SK-N-SH treated with all-trans-retinoic acid at 6 μM for 48 hours (cell line): ENCODE results near the gene NME7.

Source experiments
- ATAC-seq: fragments of 200-7000 bp; cut with Tn5 transposase; 3 replicates; pipeline ENCODE4 v1.9.1; 2020; ENCODE audit warnings: mild to moderate bottlenecking, moderate library complexity
- ARNTL ChIP-seq: fragments of 450-650 bp; formaldehyde crosslinking; IDR thresholded peaks from 2 replicates; pipeline ENCODE4 v1.5.0; 2020; ENCODE audit warnings: low read depth, mild to moderate bottlenecking, moderate library complexity, borderline replicate concordance
- BACH2 ChIP-seq: fragments of 250-450 bp; sonication (Bioruptor Pico); IDR thresholded peaks from 2 replicates; pipeline ENCODE4 v1.9.0; 2021; ENCODE audit warnings: mild to moderate bottlenecking, borderline replicate concordance
- CREB5 ChIP-seq: fragments of 250-450 bp; sonication (Bioruptor Pico); IDR thresholded peaks from 2 replicates; pipeline ENCODE4 v1.5.1; 2020; ENCODE audit warnings: low read depth, mild to moderate bottlenecking, moderate library complexity
- CSDC2 ChIP-seq: fragments of 250-450 bp; sonication (Bioruptor Pico); IDR thresholded peaks from 2 replicates; pipeline ENCODE4 v1.5.0; 2020; ENCODE audit warnings: mild to moderate bottlenecking, moderate library complexity
- CSRNP3 ChIP-seq: fragments of 250-450 bp; sonication (Bioruptor Pico); IDR thresholded peaks from 2 replicates; pipeline ENCODE4 v1.5.1; 2021; ENCODE audit warnings: mild to moderate bottlenecking, moderate library complexity
- GLIS3 ChIP-seq: fragments of 250-450 bp; sonication (Bioruptor Pico); IDR thresholded peaks from 2 replicates; pipeline ENCODE4 v1.5.0; 2020; ENCODE audit warnings: mild to moderate bottlenecking, moderate library complexity
- ISL1 ChIP-seq: fragments of 250-450 bp; sonication (Bioruptor Pico); IDR thresholded peaks from 2 replicates; pipeline ENCODE4 v2.1.2; 2022; ENCODE audit warnings: mild to moderate bottlenecking, moderate library complexity
- OSR1 ChIP-seq: fragments of 250-450 bp; sonication (Bioruptor Pico); IDR thresholded peaks from 2 replicates; pipeline ENCODE4 v1.8.0; 2022; ENCODE audit warnings: moderate library complexity, mild to moderate bottlenecking, inconsistent platforms
- PPARA ChIP-seq: fragments of 250-450 bp; sonication (Bioruptor Pico); IDR thresholded peaks from 2 replicates; pipeline ENCODE4 v1.5.0; 2020; ENCODE audit warnings: mild to moderate bottlenecking, borderline replicate concordance
- SNAI2 ChIP-seq: fragments of 250-450 bp; sonication (Bioruptor Pico); IDR thresholded peaks from 2 replicates; pipeline ENCODE4 v1.5.0; 2020; ENCODE audit warnings: mild to moderate bottlenecking, moderate library complexity
- TCF4 ChIP-seq: fragments of 250-450 bp; sonication (Bioruptor Pico); IDR thresholded peaks from 2 replicates; pipeline ENCODE4 v1.8.0; 2021; ENCODE audit warnings: mild to moderate bottlenecking, moderate library complexity, borderline replicate concordance
- TOX ChIP-seq: fragments of 250-450 bp; sonication (Bioruptor Pico); IDR thresholded peaks from 2 replicates; pipeline ENCODE4 v1.8.0; 2021; ENCODE audit warnings: mild to moderate bottlenecking, moderate library complexity, borderline replicate concordance
- TSHZ2 ChIP-seq: fragments of 250-450 bp; sonication (Bioruptor Pico); IDR thresholded peaks from 2 replicates; pipeline ENCODE4 v1.5.0; 2020; ENCODE audit warnings: mild to moderate bottlenecking, moderate library complexity
- ZC3H10 ChIP-seq: fragments of 250-450 bp; sonication (Bioruptor Pico); IDR thresholded peaks from 2 replicates; pipeline ENCODE4 v1.5.1; 2021; ENCODE audit warnings: mild to moderate bottlenecking, moderate library complexity
- ZFP30 ChIP-seq: fragments of 450-650 bp; formaldehyde crosslinking; IDR thresholded peaks from 2 replicates; pipeline ENCODE4 v1.5.0; 2022; ENCODE audit warnings: mild to moderate bottlenecking, moderate library complexity
- ZNF70 ChIP-seq: fragments of 450-650 bp; formaldehyde crosslinking; IDR thresholded peaks from 2 replicates; pipeline ENCODE4 v1.5.0; 2020; ENCODE audit warnings: mild to moderate bottlenecking, moderate library complexity
- ZNF8 ChIP-seq: fragments of 450-650 bp; formaldehyde crosslinking; IDR thresholded peaks from 2 replicates; pipeline ENCODE4 v1.5.0; 2020; ENCODE audit warnings: mild to moderate bottlenecking, moderate library complexity

The NME7 gene

GRCh38 chr1:169100651-169101088 lies 266.9 kb downstream of the NME7 start:
- ATAC-seq: no peak
- no peak for TF ChIP-seq CREB5 (CRISPR knock-in tag)
- TF ChIP-seq ZNF8 (CRISPR knock-in tag): no peak
- TF ChIP-seq BACH2 (CRISPR knock-in tag): no peak
- TF ChIP-seq OSR1 (CRISPR knock-in tag): no peak
- no peak for TF ChIP-seq ZC3H10 (CRISPR knock-in tag)
- TF ChIP-seq, all 23 proteins: peak for 0

GRCh38 chr1:169100208-169100607 lies 267.4 kb downstream of the NME7 start:
- TF ChIP-seq ARNTL (no peak), TSHZ2 (CRISPR knock-in tag) (no peak), SNAI2 (CRISPR knock-in tag) (no peak), PPARA (CRISPR knock-in tag) (no peak), ZFP30 (CRISPR knock-in tag) (no peak), ZNF8 (CRISPR knock-in tag) (no peak), ISL1 (CRISPR knock-in tag) (no peak), ZC3H10 (CRISPR knock-in tag) (no peak), TOX (no peak), BACH2 (CRISPR knock-in tag) (no peak), OSR1 (CRISPR knock-in tag) (no peak), GLIS3 (no peak), ZNF70 (CRISPR knock-in tag) (no peak), CSRNP3 (CRISPR knock-in tag) (no peak), TCF4 (CRISPR knock-in tag) (no peak)
- TF ChIP-seq, all 23 proteins: peak for 0
- ATAC-seq: no peak

- no peak for TF ChIP-seq CREB5 (CRISPR knock-in tag)
- TF ChIP-seq ZNF70 (CRISPR knock-in tag): no peak
- no peak for TF ChIP-seq CSDC2 (CRISPR knock-in tag)
- no peak for TF ChIP-seq ISL1 (CRISPR knock-in tag)
- TF ChIP-seq TSHZ2 (CRISPR knock-in tag): no peak
- ATAC-seq: no peak
Measured at GRCh38 chr1:169099561-169099960, 268.0 kb downstream of the NME7 start.

- TF ChIP-seq SNAI2 (CRISPR knock-in tag) (no peak), CREB5 (CRISPR knock-in tag) (no peak)
- no peak for ATAC-seq
Measured at GRCh38 chr1:169098380-169098779, 269.2 kb downstream of the NME7 start.
